Endodermal cell (in vitro differentiated cells): ENCODE measurements around the gene CLN5. TPM values are rescaled to one million over a fixed set of nuclear protein-coding genes. Genes with fewer than 3 reads are reported as not detected.
A peak's percentile ranks its signal among the peaks of the same experiment; 100 is the strongest.

Experiments
- DNase-seq: peaks from one replicate; pipeline ENCODE4 v3.0.0-alpha.2; 2017
- H3K27ac ChIP-seq: 2 replicates; pipeline ENCODE4 v1.5.1; 2013; ENCODE audit warnings: mild to moderate bottlenecking, low read depth, low read length, moderate library complexity
- H3K27me3 ChIP-seq: 2 replicates; pipeline ENCODE4 v1.6.1; 2013; ENCODE audit warnings: mild to moderate bottlenecking, low read length, moderate library complexity; ENCODE audit not compliant: insufficient read depth, control insufficient read depth, poor library complexity, severe bottlenecking
- H3K36me3 ChIP-seq: 2 replicates; pipeline ENCODE4 v1.7.0; 2013; ENCODE audit warnings: mild to moderate bottlenecking, low read length, moderate library complexity; ENCODE audit not compliant: control insufficient read depth, insufficient read depth
- H3K4me1 ChIP-seq: one replicate; pipeline ENCODE4 v1.7.0; 2013; ENCODE audit warnings: low read length; ENCODE audit not compliant: control insufficient read depth, insufficient read depth
- H3K4me3 ChIP-seq: 2 replicates; pipeline ENCODE4 v1.5.1; 2013; ENCODE audit warnings: mild to moderate bottlenecking, low read length, moderate library complexity
- H3K9ac ChIP-seq: 2 replicates; pipeline ENCODE4 v1.6.1; 2013; ENCODE audit warnings: mild to moderate bottlenecking, low read length, moderate library complexity; ENCODE audit not compliant: poor library complexity, severe bottlenecking; ENCODE audit errors: extremely low read depth
- H3K9me3 ChIP-seq: 2 replicates; pipeline ENCODE4 v1.6.1; 2013; ENCODE audit warnings: mild to moderate bottlenecking, low read length, moderate library complexity; ENCODE audit not compliant: control insufficient read depth
- H3K27ac Mint-ChIP-seq: 2 replicates; pipeline ENCODE4 v1.8.0; 2020; ENCODE audit warnings: mixed read lengths
- H3K27me3 Mint-ChIP-seq: 2 replicates; pipeline ENCODE4 v1.8.0; 2021; ENCODE audit warnings: mild to moderate bottlenecking, mixed read lengths; ENCODE audit not compliant: insufficient read depth
- H3K36me3 Mint-ChIP-seq: 2 replicates; pipeline ENCODE4 v1.8.0; 2020; ENCODE audit warnings: low read depth, mixed read lengths
- H3K4me1 Mint-ChIP-seq: 2 replicates; pipeline ENCODE4 v1.8.0; 2020; ENCODE audit warnings: mixed read lengths
- H3K4me3 Mint-ChIP-seq: 2 replicates; pipeline ENCODE4 v1.8.0; 2020; ENCODE audit warnings: mild to moderate bottlenecking, moderate library complexity, mixed read lengths
- H3K9me3 Mint-ChIP-seq: 2 replicates; pipeline ENCODE4 v1.8.0; 2020; ENCODE audit warnings: mild to moderate bottlenecking, mixed read lengths
- CTCF ChIP-seq: fragments of 200-600 bp; sonication (generic); conservative IDR thresholded peaks from 2 replicates; pipeline ENCODE4 v1.5.0; 2021; ENCODE audit warnings: antibody characterized with exemption, mild to moderate bottlenecking
- WGBS, 2 experiments: methylation state at CpG; one replicate each; pipeline versions ENCODE4 v1.1.5 to v1.1.7; 2013; ENCODE audit warnings: missing lambda C conversion rate in 2 of 2, mixed read lengths in 1 of 2; ENCODE audit not compliant: insufficient coverage in 1 of 2, insufficient read length in 1 of 2; 5-methylcytosine and 5-hydroxymethylcytosine counted together
- total RNA-seq, 2 donors: library from RNA; stranded (reverse); fragmentation: NEBNext Ultra II Directional in 1 of 2; extraction: Animal tissue kit (Norgen Biotek cat#: 25700) in 1 of 2; gene quantifications; 2 replicates in 1 of 2; 3 replicates in 1 of 2; pipeline ENCODE4 v1.2.1, GENCODE V29; 2021

Gene CLN5
- total RNA-seq, 2 donors from 2014 or later, result 13.6 to 13.9 TPM

DNA sequence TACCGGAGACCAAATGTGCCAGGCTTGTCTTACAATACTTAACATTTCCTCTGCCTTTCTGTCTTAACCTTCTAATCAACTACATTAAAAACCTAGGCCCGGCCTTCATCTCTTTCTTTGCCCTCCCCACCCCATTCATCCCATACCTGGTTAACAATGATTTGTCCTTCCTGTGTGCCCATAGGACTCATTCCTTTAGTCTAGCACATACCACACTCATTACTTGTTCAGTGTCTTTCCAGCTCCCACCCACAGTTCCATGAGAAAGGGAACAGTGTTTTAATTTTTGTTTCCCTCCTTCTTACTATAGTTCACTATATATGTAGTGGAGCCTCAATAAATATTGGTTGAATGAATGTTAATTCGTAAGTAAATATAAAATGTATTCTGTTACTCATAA, 2.4 kb downstream of the CLN5 start:
- WGBS, 2 experiments, result 85 to 92% methylated on average over 2 of the region's 3 CpGs
- peaks cover 25% of the 10 kb centered on the region for H3K36me3 Mint-ChIP-seq
- Histone ChIP-seq H3K4me1 (no peaks in the 10 kb centered on the region), H3K27me3 (no peaks in the 10 kb centered on the region), H3K27ac (no peak overlapping the region), H3K9ac (no peak overlapping the region), H3K36me3 (peaks cover 15% of the 10 kb centered on the region), H3K4me3 (peak overlapping the region; percentile 95), H3K9me3 (no peaks in the 10 kb centered on the region)
- no peak overlapping the region for H3K4me3 Mint-ChIP-seq
- DNase-seq, result no peak
- H3K27ac Mint-ChIP-seq, result no peak overlapping the region
- no peak for TF ChIP-seq CTCF
- H3K4me1 Mint-ChIP-seq, result peaks cover 17% of the 10 kb centered on the region
- no peaks in the 10 kb centered on the region for H3K9me3 Mint-ChIP-seq
- no peaks in the 10 kb centered on the region for H3K27me3 Mint-ChIP-seq

GRCh38 chr13:77000475-77000874, 8.6 kb downstream of the CLN5 start:
- no peaks in the 10 kb centered on the region for H3K9me3 Mint-ChIP-seq
- no peaks in the 10 kb centered on the region for H3K4me1 Mint-ChIP-seq
- Histone ChIP-seq H3K27ac (no peak overlapping the region), H3K9me3 (no peaks in the 10 kb centered on the region), H3K4me3 (no peak overlapping the region), H3K27me3 (no peaks in the 10 kb centered on the region), H3K4me1 (no peaks in the 10 kb centered on the region), H3K9ac (no peak overlapping the region), H3K36me3 (peaks cover 54% of the 10 kb centered on the region)
- 95% methylated on average over 1 of the region's 1 CpG; no CpG with 5 or more reads in 1 of the 2 experiments for WGBS, 2 experiments
- DNase-seq, result no peak
- H3K36me3 Mint-ChIP-seq, result peaks cover 38% of the 10 kb centered on the region
- H3K27ac Mint-ChIP-seq, result no peak overlapping the region
- no peak for TF ChIP-seq CTCF
- no peaks in the 10 kb centered on the region for H3K27me3 Mint-ChIP-seq
- H3K4me3 Mint-ChIP-seq, result no peak overlapping the region

DNA sequence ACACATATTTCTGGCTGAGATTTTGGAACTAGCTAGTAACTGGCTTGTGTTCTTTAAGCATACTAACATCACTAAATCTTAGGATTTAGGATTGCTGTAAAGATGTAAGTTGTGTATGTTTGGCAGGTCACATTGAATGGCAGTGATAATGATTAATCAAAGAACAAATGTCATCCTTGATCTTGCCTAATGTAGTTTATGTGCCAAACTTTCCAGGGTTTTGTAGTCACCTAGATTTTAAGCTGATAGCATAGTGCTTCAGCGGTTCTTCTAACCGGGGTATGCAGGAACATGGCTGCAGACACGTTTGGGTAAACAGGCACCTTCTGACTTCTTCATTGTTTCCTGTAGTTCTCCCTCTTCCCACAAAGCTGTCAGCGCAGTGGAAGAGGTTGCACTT, 9.7 kb downstream of the CLN5 start:
- WGBS, 2 experiments, result 85 to 90% methylated on average over 4 of the region's 4 CpGs
- Histone ChIP-seq H3K9ac (no peak overlapping the region), H3K4me3 (no peak overlapping the region), H3K9me3 (no peaks in the 10 kb centered on the region), H3K27ac (no peak overlapping the region), H3K4me1 (no peaks in the 10 kb centered on the region), H3K36me3 (peaks cover 54% of the 10 kb centered on the region), H3K27me3 (no peaks in the 10 kb centered on the region)
- no peaks in the 10 kb centered on the region for H3K27me3 Mint-ChIP-seq
- no peak for DNase-seq
- H3K27ac Mint-ChIP-seq, result no peak overlapping the region
- H3K4me3 Mint-ChIP-seq, result no peak overlapping the region
- no peaks in the 10 kb centered on the region for H3K4me1 Mint-ChIP-seq
- TF ChIP-seq CTCF, result no peak
- H3K9me3 Mint-ChIP-seq, result no peaks in the 10 kb centered on the region
- H3K36me3 Mint-ChIP-seq, result peaks cover 34% of the 10 kb centered on the region
